ENCODE data around the gene CCDC30. TPM values are rescaled to one million over a fixed set of nuclear protein-coding genes. Genes with fewer than 3 reads are reported as not detected.

The CCDC30 gene
- total and polyA plus RNA-seq, 9 of the 15 experiments (the other 6 are each of a cell fraction or from before 2014, with no cell fraction given) = 0.05 to 0.91 (median 0.24) TPM

DNA sequence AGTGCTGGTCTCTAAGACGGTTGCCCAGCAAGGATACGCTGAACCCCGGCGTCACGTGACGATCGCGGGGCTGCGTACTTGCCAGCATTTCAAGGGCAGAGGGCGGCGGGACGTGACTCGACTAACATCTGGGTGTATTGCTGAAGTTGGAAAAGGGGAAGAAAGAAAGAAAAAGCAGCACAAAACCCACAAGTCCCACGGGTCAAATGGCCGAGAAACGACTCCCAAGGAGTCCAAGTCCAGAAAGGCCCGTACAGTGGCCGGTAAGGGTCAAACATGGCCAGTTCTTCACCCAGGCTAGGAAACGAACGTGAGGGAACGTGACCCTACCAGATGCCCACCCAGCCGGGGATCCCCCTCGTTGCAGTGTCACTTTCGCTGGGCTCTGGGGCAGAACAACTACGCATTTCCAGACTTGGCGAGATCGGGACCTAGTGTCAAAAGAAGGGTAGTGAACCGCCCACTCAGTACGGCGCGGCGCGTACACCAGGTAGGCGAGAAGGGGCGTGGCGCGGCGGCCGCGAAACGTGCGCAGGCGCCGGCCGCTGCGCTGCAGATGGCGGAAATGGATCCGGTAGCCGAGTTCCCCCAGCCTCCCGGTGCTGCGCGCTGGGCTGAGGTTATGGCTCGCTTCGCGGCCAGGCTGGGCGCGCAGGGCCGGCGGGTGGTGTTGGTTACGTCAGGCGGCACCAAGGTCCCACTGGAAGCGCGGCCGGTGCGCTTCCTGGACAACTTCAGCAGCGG is 6.9 kb upstream of the CCDC30 start, which contains the start of the genes PPCS and ZMYND12 (continued):
- TF ChIP-seq GABPB1 (CRISPR knock-in tag; IDR thresholded peaks at IDR 0.05) (no peak), COPS2 (conservative IDR thresholded peaks at IDR 0.05) (no peak), XRCC5 (IDR thresholded peaks at IDR 0.05; ENCODE audit: low read depth, low read length) (no peak), DDX20 (tag; IDR thresholded peaks at IDR 0.05; ENCODE audit: low read depth) (no peak), ZNF830 (CRISPR knock-in tag; IDR thresholded peaks at IDR 0.05) (no peak), ILK (tag; IDR thresholded peaks at IDR 0.05; ENCODE audit: borderline replicate concordance, low read depth) (no peak), NCOA4 (IDR thresholded peaks at IDR 0.05; ENCODE audit: partially characterized antibody) (no peak), ZKSCAN1 (IDR thresholded peaks at IDR 0.05; ENCODE audit: low read depth, low read length) (no peak), ZNF253 (CRISPR knock-in tag; conservative IDR thresholded peaks at IDR 0.05) (no peak), ATF7 (IDR thresholded peaks at IDR 0.05) (no peak; the same call in 1 of the 2 replicates), ELF1 (tag; IDR thresholded peaks at IDR 0.05) (no peak), ZNF785 (CRISPR knock-in tag; IDR thresholded peaks at IDR 0.05) (no peak)
- TF ChIP-seq, protein P1, sequence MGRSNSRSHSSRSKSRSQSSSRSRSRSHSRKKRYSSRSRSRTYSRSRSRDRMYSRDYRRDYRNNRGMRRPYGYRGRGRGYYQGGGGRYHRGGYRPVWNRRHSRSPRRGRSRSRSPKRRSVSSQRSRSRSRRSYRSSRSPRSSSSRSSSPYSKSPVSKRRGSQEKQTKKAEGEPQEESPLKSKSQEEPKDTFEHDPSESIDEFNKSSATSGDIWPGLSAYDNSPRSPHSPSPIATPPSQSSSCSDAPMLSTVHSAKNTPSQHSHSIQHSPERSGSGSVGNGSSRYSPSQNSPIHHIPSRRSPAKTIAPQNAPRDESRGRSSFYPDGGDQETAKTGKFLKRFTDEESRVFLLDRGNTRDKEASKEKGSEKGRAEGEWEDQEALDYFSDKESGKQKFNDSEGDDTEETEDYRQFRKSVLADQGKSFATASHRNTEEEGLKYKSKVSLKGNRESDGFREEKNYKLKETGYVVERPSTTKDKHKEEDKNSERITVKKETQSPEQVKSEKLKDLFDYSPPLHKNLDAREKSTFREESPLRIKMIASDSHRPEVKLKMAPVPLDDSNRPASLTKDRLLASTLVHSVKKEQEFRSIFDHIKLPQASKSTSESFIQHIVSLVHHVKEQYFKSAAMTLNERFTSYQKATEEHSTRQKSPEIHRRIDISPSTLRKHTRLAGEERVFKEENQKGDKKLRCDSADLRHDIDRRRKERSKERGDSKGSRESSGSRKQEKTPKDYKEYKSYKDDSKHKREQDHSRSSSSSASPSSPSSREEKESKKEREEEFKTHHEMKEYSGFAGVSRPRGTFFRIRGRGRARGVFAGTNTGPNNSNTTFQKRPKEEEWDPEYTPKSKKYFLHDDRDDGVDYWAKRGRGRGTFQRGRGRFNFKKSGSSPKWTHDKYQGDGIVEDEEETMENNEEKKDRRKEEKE (IDR thresholded peaks at IDR 0.05; ENCODE audit: borderline replicate concordance in 1 of 2, control insufficient read depth in 1 of 2, low read depth in 2 of 2, low read length in 1 of 2) = no peak
- TF ChIP-seq, protein P2, sequence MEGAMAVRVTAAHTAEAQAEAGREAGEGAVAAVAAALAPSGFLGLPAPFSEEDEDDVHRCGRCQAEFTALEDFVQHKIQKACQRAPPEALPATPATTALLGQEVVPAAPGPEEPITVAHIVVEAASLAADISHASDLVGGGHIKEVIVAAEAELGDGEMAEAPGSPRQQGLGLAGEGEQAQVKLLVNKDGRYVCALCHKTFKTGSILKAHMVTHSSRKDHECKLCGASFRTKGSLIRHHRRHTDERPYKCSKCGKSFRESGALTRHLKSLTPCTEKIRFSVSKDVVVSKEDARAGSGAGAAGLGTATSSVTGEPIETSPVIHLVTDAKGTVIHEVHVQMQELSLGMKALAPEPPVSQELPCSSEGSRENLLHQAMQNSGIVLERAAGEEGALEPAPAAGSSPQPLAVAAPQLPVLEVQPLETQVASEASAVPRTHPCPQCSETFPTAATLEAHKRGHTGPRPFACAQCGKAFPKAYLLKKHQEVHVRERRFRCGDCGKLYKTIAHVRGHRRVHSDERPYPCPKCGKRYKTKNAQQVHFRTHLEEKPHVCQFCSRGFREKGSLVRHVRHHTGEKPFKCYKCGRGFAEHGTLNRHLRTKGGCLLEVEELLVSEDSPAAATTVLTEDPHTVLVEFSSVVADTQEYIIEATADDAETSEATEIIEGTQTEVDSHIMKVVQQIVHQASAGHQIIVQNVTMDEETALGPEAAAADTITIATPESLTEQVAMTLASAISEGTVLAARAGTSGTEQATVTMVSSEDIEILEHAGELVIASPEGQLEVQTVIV (CRISPR knock-in tag; IDR thresholded peaks at IDR 0.05; ENCODE audit: borderline replicate concordance) = no peak
- TF ChIP-seq, protein P3, sequence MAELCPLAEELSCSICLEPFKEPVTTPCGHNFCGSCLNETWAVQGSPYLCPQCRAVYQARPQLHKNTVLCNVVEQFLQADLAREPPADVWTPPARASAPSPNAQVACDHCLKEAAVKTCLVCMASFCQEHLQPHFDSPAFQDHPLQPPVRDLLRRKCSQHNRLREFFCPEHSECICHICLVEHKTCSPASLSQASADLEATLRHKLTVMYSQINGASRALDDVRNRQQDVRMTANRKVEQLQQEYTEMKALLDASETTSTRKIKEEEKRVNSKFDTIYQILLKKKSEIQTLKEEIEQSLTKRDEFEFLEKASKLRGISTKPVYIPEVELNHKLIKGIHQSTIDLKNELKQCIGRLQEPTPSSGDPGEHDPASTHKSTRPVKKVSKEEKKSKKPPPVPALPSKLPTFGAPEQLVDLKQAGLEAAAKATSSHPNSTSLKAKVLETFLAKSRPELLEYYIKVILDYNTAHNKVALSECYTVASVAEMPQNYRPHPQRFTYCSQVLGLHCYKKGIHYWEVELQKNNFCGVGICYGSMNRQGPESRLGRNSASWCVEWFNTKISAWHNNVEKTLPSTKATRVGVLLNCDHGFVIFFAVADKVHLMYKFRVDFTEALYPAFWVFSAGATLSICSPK (IDR thresholded peaks at IDR 0.05; ENCODE audit: borderline replicate concordance) = no peak
